ENCODE measurements around the gene IRF9. TPM values are rescaled to one million over a fixed set of nuclear protein-coding genes. Genes with fewer than 3 reads are reported as not detected.

The IRF9 gene
- total RNA-seq, 2 donors from 2014 or later: 74.8 to 86.1 TPM

GRCh38 chr14:24150993-24151392 is 10.1 kb upstream of the IRF9 start:
- Histone ChIP-seq H3K36me3 (peaks cover 44% of the 10 kb centered on the region), H3K27me3 (replicated peaks; ENCODE audit: insufficient read depth) (no peaks in the 10 kb centered on the region), H3K9me3 (no peaks in the 10 kb centered on the region), H3K27ac (no peak overlapping the region), H3K4me3 (no peak overlapping the region), H3K4me1 (ENCODE audit: control insufficient read depth in 1 of 2, low read depth in 2 of 2) (peaks cover 7 to 19% of the 10 kb centered on the region in 2 donors)
- DNase-seq (ENCODE audit: low spot score) (no peak), ATAC-seq (ENCODE audit: insufficient number of reproducible peaks, low FRiP score, low read depth) (no peak)
- TF ChIP-seq CTCF (IDR thresholded peaks at IDR 0.05): no peak

- peaks cover 7 to 18% of the 10 kb centered on the region in 2 donors for H3K4me1 ChIP-seq (ENCODE audit: control insufficient read depth in 1 of 2, low read depth in 2 of 2)
- TF ChIP-seq CTCF (IDR thresholded peaks at IDR 0.05): no peak
- H3K9me3 ChIP-seq: no peaks in the 10 kb centered on the region
- no peak for ATAC-seq (ENCODE audit: insufficient number of reproducible peaks, low FRiP score, low read depth)
- no peak for DNase-seq (ENCODE audit: low spot score)
- no peaks in the 10 kb centered on the region for H3K27me3 ChIP-seq (replicated peaks; ENCODE audit: insufficient read depth)
- H3K4me3 ChIP-seq: no peak overlapping the region
- H3K36me3 ChIP-seq: peaks cover 50% of the 10 kb centered on the region
- no peak overlapping the region for H3K27ac ChIP-seq
Measured at GRCh38 chr14:24151404-24152080, 9.5 kb upstream of the IRF9 start.

GRCh38 chr14:24155100-24155499 is 6.0 kb upstream of the IRF9 start:
- Histone ChIP-seq H3K4me3 (no peak overlapping the region), H3K27ac (no peak overlapping the region), H3K27me3 (replicated peaks; ENCODE audit: insufficient read depth) (no peaks in the 10 kb centered on the region), H3K4me1 (ENCODE audit: control insufficient read depth in 1 of 2, low read depth in 2 of 2) (no peaks in the 10 kb centered on the region), H3K9me3 (no peaks in the 10 kb centered on the region), H3K36me3 (peaks cover 59% of the 10 kb centered on the region)
- ATAC-seq (ENCODE audit: insufficient number of reproducible peaks, low FRiP score, low read depth) (no peak), DNase-seq (ENCODE audit: low spot score) (no peak)
- TF ChIP-seq CTCF (IDR thresholded peaks at IDR 0.05): no peak

GRCh38 chr14:24156840-24157239 is 4.2 kb upstream of the IRF9 start:
- H3K4me3 ChIP-seq: no peak overlapping the region
- H3K27me3 ChIP-seq (replicated peaks; ENCODE audit: insufficient read depth): no peaks in the 10 kb centered on the region
- H3K36me3 ChIP-seq: peaks cover 49% of the 10 kb centered on the region
- no peak for TF ChIP-seq CTCF (IDR thresholded peaks at IDR 0.05)
- no peaks in the 10 kb centered on the region for H3K9me3 ChIP-seq
- DNase-seq (ENCODE audit: low spot score) (no peak), ATAC-seq (ENCODE audit: insufficient number of reproducible peaks, low FRiP score, low read depth) (no peak)
- H3K27ac ChIP-seq: no peak overlapping the region
- H3K4me1 ChIP-seq (ENCODE audit: control insufficient read depth in 1 of 2, low read depth in 2 of 2): peaks cover 0 to 10% of the 10 kb centered on the region in 2 donors

- ATAC-seq (ENCODE audit: insufficient number of reproducible peaks, low FRiP score, low read depth) (no peak), DNase-seq (ENCODE audit: low spot score) (no peak)
- H3K9me3 ChIP-seq: no peaks in the 10 kb centered on the region
- no peak overlapping the region for H3K4me3 ChIP-seq
- H3K4me1 ChIP-seq (ENCODE audit: control insufficient read depth in 1 of 2, low read depth in 2 of 2): peaks cover 4 to 15% of the 10 kb centered on the region in 2 donors
- no peak for TF ChIP-seq CTCF (IDR thresholded peaks at IDR 0.05)
- H3K27me3 ChIP-seq (replicated peaks; ENCODE audit: insufficient read depth): no peaks in the 10 kb centered on the region
- peaks cover 48% of the 10 kb centered on the region for H3K36me3 ChIP-seq
- no peak overlapping the region for H3K27ac ChIP-seq
Measured at GRCh38 chr14:24157331-24157730, 3.7 kb upstream of the IRF9 start.

Data from thoracic aorta (tissue), 2 donors.